IPS-NIHi11 (cell line): Measurements from ENCODE around the gene OR2V1.
"Not testable (repeated sequence)": the region's sequence is repeated elsewhere in the genome, so short reads cannot be mapped to it uniquely, and the experiment has no call there.

Source experiments
- DNase-seq: peaks from one replicate; pipeline ENCODE4 v3.0.0; 2012; ENCODE audit warnings: mixed read lengths, low spot score

The OR2V1 gene

GRCh38 chr5:181160152-181160754 lies 29.3 kb upstream of the OR2V1 start:
- DNase-seq, result peak; percentile 79

- DNase-seq, result peak; percentile 83
Measured at GRCh38 chr5:181159286-181160151, 28.6 kb upstream of the OR2V1 start.

GRCh38 chr5:181158869-181159268 lies 27.9 kb upstream of the OR2V1 start:
- no peak for DNase-seq

GRCh38 chr5:181156758-181157157 lies 25.8 kb upstream of the OR2V1 start:
- no peak for DNase-seq

- no peak for DNase-seq
Measured at GRCh38 chr5:181153814-181154213, 22.8 kb upstream of the OR2V1 start.

- DNase-seq, result no peak
Measured at GRCh38 chr5:181152406-181152805, 21.4 kb upstream of the OR2V1 start.

- DNase-seq, result peak; percentile 64
Measured at GRCh38 chr5:181151146-181151545, 20.2 kb upstream of the OR2V1 start.

- DNase-seq, result no peak
Measured at GRCh38 chr5:181149806-181150733, 19.1 kb upstream of the OR2V1 start.

- no peak for DNase-seq
Measured at GRCh38 chr5:181149355-181149754, 18.4 kb upstream of the OR2V1 start.

GRCh38 chr5:181146927-181147636 lies 16.1 kb upstream of the OR2V1 start, which contains the start of gene OR2V2:
Gene OR2V2, plus strand, starts transcription at chr5:181147586. Its CDS starts 7,357 bp downstream, at chr5:181154943.
- DNase-seq, result not testable (repeated sequence)

GRCh38 chr5:181145133-181145532 lies 14.2 kb upstream of the OR2V1 start:
- DNase-seq, result no peak

GRCh38 chr5:181142054-181142453 lies 11.1 kb upstream of the OR2V1 start:
- DNase-seq, result no peak

- DNase-seq, result no peak
Measured at GRCh38 chr5:181140766-181141165, 9.8 kb upstream of the OR2V1 start.

- no peak for DNase-seq
Measured at GRCh38 chr5:181138258-181138657, 7.3 kb upstream of the OR2V1 start.

GRCh38 chr5:181136361-181136955 lies 5.5 kb upstream of the OR2V1 start:
- DNase-seq, result no peak

- DNase-seq, result no peak
Measured at GRCh38 chr5:181134259-181134658, 3.3 kb upstream of the OR2V1 start.

GRCh38 chr5:181133610-181134231 lies 2.8 kb upstream of the OR2V1 start:
- no peak for DNase-seq

GRCh38 chr5:181133083-181133482 lies 2.1 kb upstream of the OR2V1 start:
- no peak for DNase-seq

- no peak for DNase-seq
Measured at GRCh38 chr5:181131514-181131913, 545 bp upstream of the OR2V1 start.

GRCh38 chr5:181130081-181130480 lies 888 bp downstream of the OR2V1 start:
- not testable (repeated sequence) for DNase-seq

GRCh38 chr5:181129601-181130000 lies 1.4 kb downstream of the OR2V1 start:
- DNase-seq, result no peak
